Colonic mucosa (tissue), 4 donors: ENCODE results near the gene ITGB5. TPM values are rescaled to one million over a fixed set of nuclear protein-coding genes. Genes with fewer than 3 reads are reported as not detected.

Source experiments
- DNase-seq: peaks from one replicate; pipeline ENCODE4 v3.0.0-alpha.2; 2020
- H3K27ac ChIP-seq: fragments of 200-600 bp; one replicate; pipeline ENCODE4 v1.8.0; 2021
- H3K27me3 ChIP-seq: fragments of 200-600 bp; one replicate; pipeline ENCODE4 v1.8.0; 2021
- H3K36me3 ChIP-seq: fragments of 200-600 bp; one replicate; pipeline ENCODE4 v1.8.0; 2021
- H3K4me1 ChIP-seq: fragments of 200-600 bp; one replicate; pipeline ENCODE4 v1.8.0; 2021; ENCODE audit warnings: mild to moderate bottlenecking
- H3K4me3 ChIP-seq: fragments of 200-600 bp; one replicate; pipeline ENCODE4 v1.8.0; 2021
- H3K9ac ChIP-seq, 2 donors: one replicate each; pipeline ENCODE4 v1.7.0; 2013; ENCODE audit warnings: control low read depth in 2 of 2, low read depth in 2 of 2, low read length in 2 of 2
- H3K9me3 ChIP-seq: fragments of 200-600 bp; one replicate; pipeline ENCODE4 v1.8.0; 2021
- CTCF ChIP-seq: fragments of 200-600 bp; IDR thresholded peaks from one replicate; pipeline ENCODE4 v1.8.0; 2022; ENCODE audit warnings: antibody characterized with exemption, mild to moderate bottlenecking
- intact Hi-C: fragments of 100-400 bp; cut with DNase I; formaldehyde crosslinking; loops from one replicate; pipeline ENCODE4 v1.14.1; 2022
- total RNA-seq, 2 donors: library from RNA; stranded (reverse); fragmentation: NEBNext Ultra II Directional in 1 of 2; extraction: Animal tissue kit (Norgen Biotek cat#: 25700) in 1 of 2; gene quantifications; one replicate each; pipeline ENCODE4 v1.2.1, GENCODE V29; 2021
- donor health status: healthy.
- donor health status: DM: no; HTN: no; CAD: no.
- donor health status: DM: no; HTN: no; CAD: no.

Gene ITGB5
- total RNA-seq, 2 donors from 2014 or later, result 74.4 to 74.8 TPM

GRCh38 chr3:124890573-124891190 is 3.5 kb upstream of the ITGB5 start:
- no peaks in the 10 kb centered on the region for H3K27me3 ChIP-seq
- no peak overlapping the region for H3K9ac ChIP-seq
- no peaks in the 10 kb centered on the region for H3K9me3 ChIP-seq
- H3K27ac ChIP-seq, result no peak overlapping the region
- TF ChIP-seq CTCF, result no peak
- H3K4me3 ChIP-seq, result no peak overlapping the region
- no peak for DNase-seq
- no peaks in the 10 kb centered on the region for H3K36me3 ChIP-seq
- intact Hi-C loops, result no loop called here
- H3K4me1 ChIP-seq, result no peaks in the 10 kb centered on the region

GRCh38 chr3:124888482-124889441 is 1.6 kb upstream of the ITGB5 start:
- Histone ChIP-seq H3K4me1 (no peaks in the 10 kb centered on the region), H3K4me3 (no peak overlapping the region), H3K36me3 (no peaks in the 10 kb centered on the region), H3K9me3 (no peaks in the 10 kb centered on the region), H3K27ac (no peak overlapping the region), H3K27me3 (no peaks in the 10 kb centered on the region), H3K9ac (no peak overlapping the region)
- intact Hi-C loops, result no loop called here
- TF ChIP-seq CTCF, result no peak
- DNase-seq, result no peak

GRCh38 chr3:124887932-124888298 is 750 bp upstream of the ITGB5 start:
- Histone ChIP-seq H3K4me1 (no peaks in the 10 kb centered on the region), H3K27me3 (no peaks in the 10 kb centered on the region), H3K9me3 (no peaks in the 10 kb centered on the region), H3K27ac (peak overlapping the region; percentile 85), H3K9ac (peak overlapping the region in 1 of 2 donors; percentile 75), H3K36me3 (no peaks in the 10 kb centered on the region), H3K4me3 (peak overlapping the region; percentile 67)
- no peak for DNase-seq
- intact Hi-C loops, result no loop called here
- TF ChIP-seq CTCF, result no peak

GRCh38 chr3:124886168-124887056 is 753 bp downstream of the ITGB5 start:
- Histone ChIP-seq H3K36me3 (no peaks in the 10 kb centered on the region), H3K9me3 (no peaks in the 10 kb centered on the region), H3K4me3 (peak overlapping the region; percentile 67), H3K4me1 (no peaks in the 10 kb centered on the region), H3K27me3 (no peaks in the 10 kb centered on the region), H3K27ac (peak overlapping the region; percentile 87), H3K9ac (peak overlapping the region; percentile 62 to 75)
- DNase-seq, result peak; percentile 75
- intact Hi-C loops, result no loop called here
- TF ChIP-seq CTCF, result no peak
